Measurements from ENCODE around the gene LATS1.
"Not testable (repeated sequence)": the region's sequence is repeated elsewhere in the genome, so short reads cannot be mapped to it uniquely, and the experiment has no call there.

LATS1 gene

GRCh38 chr6:149754548-149754947, 36.6 kb upstream of the LATS1 start:
- no peak overlapping the region for H3K4me3 ChIP-seq (ENCODE audit: low read depth, low read length)
- TF ChIP-seq, protein P1, sequence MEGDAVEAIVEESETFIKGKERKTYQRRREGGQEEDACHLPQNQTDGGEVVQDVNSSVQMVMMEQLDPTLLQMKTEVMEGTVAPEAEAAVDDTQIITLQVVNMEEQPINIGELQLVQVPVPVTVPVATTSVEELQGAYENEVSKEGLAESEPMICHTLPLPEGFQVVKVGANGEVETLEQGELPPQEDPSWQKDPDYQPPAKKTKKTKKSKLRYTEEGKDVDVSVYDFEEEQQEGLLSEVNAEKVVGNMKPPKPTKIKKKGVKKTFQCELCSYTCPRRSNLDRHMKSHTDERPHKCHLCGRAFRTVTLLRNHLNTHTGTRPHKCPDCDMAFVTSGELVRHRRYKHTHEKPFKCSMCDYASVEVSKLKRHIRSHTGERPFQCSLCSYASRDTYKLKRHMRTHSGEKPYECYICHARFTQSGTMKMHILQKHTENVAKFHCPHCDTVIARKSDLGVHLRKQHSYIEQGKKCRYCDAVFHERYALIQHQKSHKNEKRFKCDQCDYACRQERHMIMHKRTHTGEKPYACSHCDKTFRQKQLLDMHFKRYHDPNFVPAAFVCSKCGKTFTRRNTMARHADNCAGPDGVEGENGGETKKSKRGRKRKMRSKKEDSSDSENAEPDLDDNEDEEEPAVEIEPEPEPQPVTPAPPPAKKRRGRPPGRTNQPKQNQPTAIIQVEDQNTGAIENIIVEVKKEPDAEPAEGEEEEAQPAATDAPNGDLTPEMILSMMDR (IDR thresholded peaks at IDR 0.05; ENCODE audit: low read depth, low read length, missing control alignments), result no peak
- DNase-seq (ENCODE audit: low read depth), result no peak

- not testable (repeated sequence) for H3K4me3 ChIP-seq (ENCODE audit: low read depth, low read length); DNase-seq (ENCODE audit: low read depth)
Observed at GRCh38 chr6:149753374-149753637, 35.4 kb upstream of the LATS1 start.

GRCh38 chr6:149752600-149753373, 34.9 kb upstream of the LATS1 start:
- H3K4me3 ChIP-seq (ENCODE audit: low read depth, low read length), result no peak overlapping the region
- no peak for DNase-seq (ENCODE audit: low read depth)
- TF ChIP-seq, protein P1 (IDR thresholded peaks at IDR 0.05; ENCODE audit: low read depth, low read length, missing control alignments), result no peak

GRCh38 chr6:149751920-149752319, 34.0 kb upstream of the LATS1 start:
- not testable (repeated sequence) for DNase-seq (ENCODE audit: low read depth); H3K4me3 ChIP-seq (ENCODE audit: low read depth, low read length)

DNA sequence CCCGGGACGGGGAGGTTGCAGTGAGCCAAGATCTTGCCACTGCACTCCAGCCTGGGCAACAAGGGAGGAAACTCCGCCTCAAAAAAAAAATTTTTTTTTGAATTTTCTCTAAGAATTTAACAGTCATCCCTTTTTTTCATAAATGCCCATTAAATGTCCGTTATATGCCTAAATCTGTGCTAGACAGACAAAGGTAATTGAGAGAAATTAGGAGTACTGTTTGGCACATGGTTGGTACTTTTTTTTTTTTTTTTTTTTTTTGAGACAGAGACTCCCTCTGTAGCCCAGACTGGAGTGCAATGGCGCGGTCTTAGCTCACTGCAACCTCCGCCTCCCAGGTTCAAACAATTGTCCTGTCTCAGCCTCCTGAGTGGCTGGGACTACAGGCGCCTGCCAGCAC, 33.3 kb upstream of the LATS1 start:
- no peak overlapping the region for H3K4me3 ChIP-seq (ENCODE audit: low read depth, low read length)
- DNase-seq (ENCODE audit: low read depth), result no peak
- TF ChIP-seq, protein P1 (IDR thresholded peaks at IDR 0.05; ENCODE audit: low read depth, low read length, missing control alignments), result no peak

- DNase-seq (ENCODE audit: low read depth), result no peak
- TF ChIP-seq, protein P1 (IDR thresholded peaks at IDR 0.05; ENCODE audit: low read depth, low read length, missing control alignments), result no peak
- H3K4me3 ChIP-seq (ENCODE audit: low read depth, low read length), result peak overlapping the region; percentile 80
Observed at GRCh38 chr6:149750136-149750609, 32.3 kb upstream of the LATS1 start.

DNA sequence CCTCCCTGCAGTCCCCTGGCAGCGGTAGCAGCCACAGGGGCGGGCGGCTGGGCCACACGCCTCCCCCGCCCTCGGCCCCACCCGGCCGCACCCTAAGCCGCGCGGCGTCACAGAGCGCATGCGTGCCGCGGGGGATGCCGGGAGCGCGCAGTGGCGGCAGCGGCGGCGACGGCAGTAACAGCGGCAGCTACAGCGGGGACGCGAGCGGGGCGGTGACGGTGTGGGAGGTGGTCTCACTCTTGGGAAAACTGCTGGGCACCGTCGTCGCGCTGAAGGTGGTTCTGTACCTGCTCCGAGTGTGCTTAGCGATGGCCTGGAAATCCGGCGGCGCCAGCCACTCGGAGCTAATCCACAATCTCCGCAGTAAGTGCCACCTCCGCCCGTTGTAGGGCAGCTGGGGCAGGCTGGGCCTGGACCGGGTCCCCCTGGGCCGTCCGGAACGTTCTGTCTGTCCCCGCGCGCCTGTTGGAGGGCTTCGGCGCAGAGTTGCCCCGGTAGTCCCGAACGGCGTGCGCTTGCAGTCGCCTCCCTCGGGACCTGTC, 31.8 kb upstream of the LATS1 start, which contains the start of gene PCMT1:
Gene PCMT1 (plus strand): TSS at position 148 of the 542 bp plus-strand sequence. CDS start 161 bp downstream, at position 309.
- TF ChIP-seq, protein P1 (IDR thresholded peaks at IDR 0.05; ENCODE audit: low read depth, low read length, missing control alignments), result no peak
- peak; percentile 72 for DNase-seq (ENCODE audit: low read depth)
- peak within 1 kb of the TSS; percentile 80 for H3K4me3 ChIP-seq (ENCODE audit: low read depth, low read length)

DNA sequence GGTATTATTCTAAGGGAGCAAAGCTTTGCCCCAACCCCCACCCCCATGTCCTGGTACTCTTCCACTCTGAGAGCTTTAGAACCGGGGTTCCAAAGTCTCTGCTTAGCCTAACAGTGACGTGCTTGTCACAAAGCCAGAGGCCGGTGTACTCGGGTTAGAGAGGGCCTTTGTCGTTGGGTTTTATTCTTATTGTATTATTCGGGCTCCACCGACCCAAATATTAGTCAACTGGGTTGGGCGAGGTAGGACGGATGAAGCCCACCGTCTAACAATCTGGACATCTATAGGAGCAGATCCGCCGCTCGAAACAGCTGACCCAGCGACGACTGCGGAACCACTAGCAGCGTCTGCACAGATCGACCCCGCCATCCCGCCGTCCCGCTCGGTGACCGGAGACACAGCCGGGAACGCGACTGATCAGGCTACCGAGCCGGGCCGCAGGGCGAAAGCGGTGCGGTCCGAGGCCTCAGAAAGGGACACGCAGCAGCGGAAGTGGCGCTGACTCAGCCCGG, 31.2 kb upstream of the LATS1 start:
- not testable (repeated sequence) for DNase-seq (ENCODE audit: low read depth)
- peak overlapping the region; percentile 80 for H3K4me3 ChIP-seq (ENCODE audit: low read depth, low read length)
